NCI-H2171 treated with DMSO at 0.1 percent for 48 hours (cell line): Measurements from ENCODE around the gene SLC25A48.
A peak's percentile ranks its signal among the peaks of the same experiment; 100 is the strongest.

ENCODE experiments used
- DNase-seq: peaks from one replicate; lab custom pipeline; 2025; lab: John Stamatoyannopoulos, UW

The SLC25A48 gene, protein sequence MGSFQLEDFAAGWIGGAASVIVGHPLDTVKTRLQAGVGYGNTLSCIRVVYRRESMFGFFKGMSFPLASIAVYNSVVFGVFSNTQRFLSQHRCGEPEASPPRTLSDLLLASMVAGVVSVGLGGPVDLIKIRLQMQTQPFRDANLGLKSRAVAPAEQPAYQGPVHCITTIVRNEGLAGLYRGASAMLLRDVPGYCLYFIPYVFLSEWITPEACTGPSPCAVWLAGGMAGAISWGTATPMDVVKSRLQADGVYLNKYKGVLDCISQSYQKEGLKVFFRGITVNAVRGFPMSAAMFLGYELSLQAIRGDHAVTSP

DNA sequence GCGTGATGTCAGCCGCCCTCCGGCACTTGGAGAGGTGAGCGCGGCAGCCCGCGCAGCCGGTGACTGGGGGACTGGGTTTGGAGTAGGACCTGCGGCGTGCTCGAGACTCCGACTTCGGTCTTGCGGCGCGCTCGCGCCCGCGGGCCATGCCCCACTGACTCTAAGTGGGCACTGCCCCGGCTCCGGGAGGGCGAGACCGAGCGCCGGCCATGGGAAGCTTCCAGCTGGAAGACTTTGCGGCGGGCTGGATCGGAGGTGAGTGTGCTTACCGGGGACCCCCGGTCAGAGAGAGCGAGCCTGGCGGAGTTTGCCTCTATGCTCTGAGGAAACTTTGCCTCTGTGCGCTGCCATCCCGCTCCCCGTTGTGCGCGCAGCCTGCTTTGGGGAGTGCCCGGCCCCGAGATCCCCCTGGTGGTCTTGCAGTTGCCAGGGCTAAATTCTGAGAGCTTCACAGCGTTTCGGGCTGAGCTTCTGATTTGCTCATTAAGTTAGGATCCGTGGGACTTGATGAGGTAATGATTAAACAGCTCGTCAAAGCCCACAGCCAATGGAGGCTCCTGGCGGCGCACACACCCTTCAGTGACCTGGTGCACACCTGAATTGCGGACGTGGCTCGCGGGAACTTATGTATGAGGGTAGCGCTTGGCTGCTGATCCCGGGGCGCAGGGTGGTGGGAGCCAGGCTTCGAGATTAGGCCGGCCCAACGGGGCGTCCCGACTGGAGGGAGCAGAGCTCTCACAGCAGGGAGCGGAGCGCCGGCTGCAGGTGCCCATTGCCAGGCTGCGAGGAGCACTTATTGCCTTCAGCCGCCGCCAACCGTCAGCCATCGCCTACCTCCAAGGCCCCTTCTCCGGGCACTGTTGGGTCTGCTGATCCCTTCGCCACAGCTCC, at the start of gene SLC25A48:
TSS of gene SLC25A48 (plus strand) at position 25 of the 891 bp plus-strand sequence. CDS start at position 210, 185 bp downstream.
- DNase-seq, result peak; percentile 68

DNA sequence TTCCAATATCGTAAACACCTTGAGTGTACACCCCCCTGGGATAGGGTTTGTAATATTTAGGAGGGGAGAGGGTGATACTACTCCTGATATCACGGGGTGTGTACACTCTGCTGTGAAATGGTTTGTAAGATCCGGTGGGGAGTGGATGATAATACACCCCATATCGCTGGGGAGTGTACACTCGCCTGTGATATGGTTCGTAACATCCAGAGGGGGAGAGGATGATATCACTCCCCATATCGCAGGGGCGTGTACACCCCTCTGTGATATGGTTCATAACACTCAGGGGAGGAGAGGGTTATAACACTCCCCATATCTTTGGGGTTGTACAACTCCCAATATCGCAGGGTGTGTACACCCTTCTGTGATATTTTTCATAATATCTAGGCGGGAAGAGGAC, 33.8 kb upstream of the SLC25A48 start:
- DNase-seq, result no peak

DNA sequence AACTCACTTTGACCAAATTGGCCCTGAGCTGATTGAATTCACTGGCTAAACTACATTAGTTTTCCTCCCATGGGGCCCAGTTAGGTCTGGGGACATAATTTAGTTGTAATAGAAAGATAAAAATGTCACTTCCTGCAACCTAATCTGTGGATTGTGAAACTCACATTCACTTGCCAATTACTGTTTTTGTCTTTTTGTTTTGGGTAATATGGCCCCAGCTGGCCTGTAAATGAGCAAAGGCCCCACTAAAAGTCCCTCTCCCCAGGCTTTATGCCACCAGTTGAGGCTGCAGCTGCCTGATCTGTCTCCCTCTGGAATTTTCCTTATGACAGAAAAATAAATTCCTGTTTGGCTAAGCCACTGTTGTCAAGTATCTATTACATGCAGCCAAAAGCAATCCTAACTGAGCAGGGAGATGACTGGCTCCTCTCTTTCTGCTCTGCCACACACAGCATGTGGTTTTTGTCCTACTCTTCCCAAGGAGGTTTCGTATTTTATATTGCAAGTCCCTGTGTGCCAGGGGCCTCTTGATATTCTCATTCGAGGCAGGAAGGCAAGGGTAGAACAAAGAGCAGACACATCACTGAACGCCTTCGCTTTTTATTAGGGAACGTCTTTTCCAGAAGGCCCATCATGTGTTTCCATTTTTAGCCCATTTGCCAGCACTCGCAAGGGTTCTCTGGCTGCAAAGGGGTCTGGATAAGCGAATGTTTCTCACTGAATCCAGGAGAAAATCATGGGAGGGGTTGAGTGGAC, 24.1 kb upstream of the SLC25A48 start:
- DNase-seq, result no peak

DNA sequence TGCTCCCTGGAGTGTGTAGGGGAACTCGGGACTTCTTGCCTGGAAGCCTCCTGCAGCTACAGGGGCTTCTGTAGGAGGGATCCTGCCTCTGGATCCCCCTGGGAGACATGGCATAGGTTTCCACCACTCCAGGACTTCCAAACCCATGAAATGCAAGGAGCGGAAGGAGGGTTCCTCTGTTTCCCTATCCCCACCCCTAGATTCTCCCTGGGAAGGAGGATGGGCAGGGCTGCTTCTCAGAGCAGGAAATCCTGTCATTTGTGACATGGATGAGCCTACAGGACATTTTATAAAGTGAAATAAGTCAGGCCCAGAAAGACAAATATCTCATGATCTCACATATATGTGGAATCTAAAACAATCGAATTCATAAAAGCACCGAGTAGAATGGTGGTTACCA, 23.5 kb upstream of the SLC25A48 start:
- no peak for DNase-seq

DNA sequence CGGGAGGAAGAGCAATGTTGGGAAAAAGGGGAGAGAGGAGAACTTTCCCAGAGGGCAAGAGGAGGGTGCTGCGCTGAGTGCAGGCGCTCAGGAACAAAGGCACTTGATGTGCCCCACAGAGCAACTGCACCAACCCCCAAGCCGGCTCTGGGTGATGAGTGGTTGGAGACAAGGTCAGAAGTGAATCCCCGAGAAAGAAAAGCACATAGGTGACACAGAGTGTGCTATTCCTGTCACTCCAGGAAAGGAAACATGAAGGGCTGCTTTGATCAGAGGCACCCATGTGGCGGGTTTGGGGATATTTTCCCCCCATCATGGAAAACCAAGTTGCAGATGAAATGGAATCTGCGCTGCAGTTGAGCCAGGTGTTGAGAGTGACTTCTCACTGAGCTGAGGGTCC, 20.7 kb upstream of the SLC25A48 start:
- no peak for DNase-seq

DNA sequence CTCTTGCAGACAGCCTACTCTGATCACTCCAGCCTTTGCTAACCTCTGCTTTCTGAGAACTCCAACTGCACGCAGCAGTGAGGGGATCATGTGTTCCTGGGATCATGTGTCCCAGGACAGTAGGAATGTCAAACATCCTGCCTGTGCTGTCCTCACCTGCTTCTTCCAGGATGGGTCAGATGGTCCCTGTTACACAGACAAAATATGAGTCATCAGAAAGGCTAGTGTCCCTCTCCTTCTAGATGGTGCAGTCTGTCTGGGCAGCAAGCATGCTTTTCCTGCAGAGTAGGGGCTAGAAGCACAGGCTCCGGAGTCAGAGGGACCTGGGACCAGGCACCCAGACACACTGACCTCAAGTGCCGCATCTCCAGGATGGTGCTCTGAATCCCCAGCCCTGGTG, 20.1 kb upstream of the SLC25A48 start:
- no peak for DNase-seq

DNA sequence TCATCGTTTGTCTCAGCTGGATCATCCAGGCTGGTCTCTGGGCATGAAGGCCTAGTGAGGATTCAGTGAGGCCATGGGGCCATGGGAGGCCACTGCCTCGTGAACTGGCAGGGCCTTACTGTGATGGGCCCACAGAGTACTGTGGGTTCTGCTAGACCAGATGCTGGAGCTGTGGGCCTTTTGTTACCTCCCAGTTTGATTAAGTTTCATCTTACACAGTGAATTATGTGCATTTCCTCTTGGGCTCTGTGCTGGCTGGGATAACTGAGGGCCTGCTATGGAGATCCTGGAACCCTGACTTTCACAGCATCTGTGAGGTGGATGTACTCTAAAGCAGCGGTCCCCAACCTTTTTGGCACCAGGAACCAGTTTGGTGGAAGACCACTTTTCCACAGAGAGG, 19.7 kb upstream of the SLC25A48 start:
- no peak for DNase-seq

DNA sequence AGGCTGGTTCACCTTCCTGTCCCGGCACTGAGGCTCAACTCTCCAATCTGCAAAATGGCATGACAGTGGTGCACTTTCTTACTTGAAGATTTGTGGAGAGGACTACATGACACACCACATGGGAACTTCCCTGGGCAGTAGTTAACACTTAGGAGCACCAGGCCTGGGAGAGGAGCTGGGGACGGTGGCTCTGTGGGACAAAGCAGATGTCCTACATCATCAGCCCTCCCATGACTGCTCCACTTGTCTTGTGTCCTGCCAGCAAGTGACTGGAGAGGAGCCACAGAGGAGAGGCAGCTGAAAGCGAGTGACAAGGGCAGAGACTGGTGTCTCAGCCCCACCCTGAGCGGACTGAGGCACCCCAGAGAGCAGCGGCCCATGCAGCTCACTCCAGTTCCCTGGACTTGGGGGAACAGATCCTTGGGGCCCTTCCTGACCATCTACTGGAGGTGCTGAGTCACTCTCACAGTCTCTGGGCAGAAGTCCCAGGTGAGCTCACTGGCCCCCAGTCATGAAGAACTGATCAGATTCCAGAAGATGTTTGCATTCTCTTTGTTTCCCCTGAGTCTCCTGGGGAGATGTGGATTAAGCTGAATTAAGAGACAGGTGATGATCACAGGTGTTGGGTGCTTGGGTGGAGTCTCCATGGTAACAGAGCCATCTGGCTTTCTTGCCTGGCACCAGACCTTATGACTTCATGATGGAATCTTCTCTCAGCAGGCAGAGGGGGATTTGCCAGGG, 13.2 kb upstream of the SLC25A48 start:
- DNase-seq, result peak; percentile 93

DNA sequence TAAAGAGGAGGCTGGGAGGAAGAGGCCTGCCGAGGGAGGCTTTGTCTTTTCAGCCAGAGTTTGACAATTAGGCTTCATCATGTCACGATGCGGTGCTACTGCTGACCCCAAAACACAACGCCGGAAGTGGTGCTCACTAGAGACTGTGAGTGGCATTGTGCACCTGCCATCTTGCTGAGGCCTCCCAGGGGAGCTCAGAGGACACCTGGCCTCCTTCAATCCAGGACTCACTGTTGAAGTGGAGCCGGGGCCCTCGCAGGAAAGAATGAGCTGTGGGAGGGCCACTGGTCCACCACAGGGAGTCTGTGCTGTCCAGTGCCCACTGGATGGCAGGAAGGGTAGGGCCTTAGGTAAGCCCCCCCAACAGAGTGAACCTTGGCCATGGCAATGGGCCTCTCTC, 12.7 kb upstream of the SLC25A48 start:
- no peak for DNase-seq

DNA sequence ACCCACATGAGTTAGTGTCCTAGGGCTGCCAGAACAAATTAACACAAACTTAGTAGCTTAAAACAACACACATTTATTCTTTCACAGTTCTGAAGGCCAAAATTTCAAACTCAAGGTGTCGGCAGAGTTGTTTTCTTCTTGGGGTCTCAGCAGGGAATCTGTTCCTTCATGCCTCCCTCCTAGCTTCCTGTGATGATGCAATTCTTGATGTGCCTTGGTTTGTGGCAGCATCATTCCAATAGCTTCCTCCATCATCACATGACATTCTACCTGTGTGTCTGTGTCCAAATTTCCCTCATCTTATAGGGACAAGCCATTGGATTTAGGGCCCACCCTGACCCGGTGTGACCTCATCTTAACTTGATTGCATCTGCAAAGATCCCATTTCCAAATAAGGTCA, 12.2 kb upstream of the SLC25A48 start:
- DNase-seq, result no peak

DNA sequence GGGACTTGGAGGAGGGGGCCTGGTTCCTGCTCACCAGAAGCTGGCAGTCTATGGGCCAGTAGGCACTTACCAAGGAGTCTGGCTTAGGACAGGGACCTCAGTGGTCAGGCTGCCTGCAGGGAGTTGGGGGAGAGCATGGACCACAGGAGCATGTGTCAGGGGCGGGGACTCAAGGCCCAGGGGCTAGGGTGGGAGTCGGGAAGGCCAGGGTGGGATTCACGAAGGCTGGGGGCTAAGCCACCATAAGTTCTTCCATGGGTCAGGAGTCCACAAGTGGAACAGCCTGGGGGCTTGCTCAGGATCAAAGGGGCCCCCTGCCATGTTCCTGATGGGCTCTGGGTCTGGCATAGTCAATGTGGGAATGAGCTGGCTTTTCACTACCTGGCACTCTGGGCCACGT, 11.5 kb upstream of the SLC25A48 start:
- DNase-seq, result no peak

DNA sequence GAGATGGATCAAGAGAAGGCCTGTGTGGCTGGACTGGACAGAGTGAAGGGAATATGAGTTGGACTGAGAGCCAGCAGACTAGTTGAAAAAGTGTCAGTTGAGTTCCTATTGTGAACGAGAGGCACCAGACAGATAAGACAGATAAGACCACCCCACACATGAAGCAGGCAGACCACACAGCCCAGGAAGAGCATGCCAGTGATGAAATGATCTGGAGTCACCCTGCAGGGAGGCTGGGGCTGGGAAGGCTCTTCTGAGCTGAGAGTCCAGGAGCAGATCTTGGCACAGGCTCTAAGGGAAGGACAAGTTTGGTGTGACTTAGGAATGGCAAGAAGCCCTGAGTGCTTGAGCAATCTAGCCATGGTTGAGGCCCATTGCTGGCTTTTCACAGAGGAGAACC, 10.6 kb upstream of the SLC25A48 start:
- no peak for DNase-seq

DNA sequence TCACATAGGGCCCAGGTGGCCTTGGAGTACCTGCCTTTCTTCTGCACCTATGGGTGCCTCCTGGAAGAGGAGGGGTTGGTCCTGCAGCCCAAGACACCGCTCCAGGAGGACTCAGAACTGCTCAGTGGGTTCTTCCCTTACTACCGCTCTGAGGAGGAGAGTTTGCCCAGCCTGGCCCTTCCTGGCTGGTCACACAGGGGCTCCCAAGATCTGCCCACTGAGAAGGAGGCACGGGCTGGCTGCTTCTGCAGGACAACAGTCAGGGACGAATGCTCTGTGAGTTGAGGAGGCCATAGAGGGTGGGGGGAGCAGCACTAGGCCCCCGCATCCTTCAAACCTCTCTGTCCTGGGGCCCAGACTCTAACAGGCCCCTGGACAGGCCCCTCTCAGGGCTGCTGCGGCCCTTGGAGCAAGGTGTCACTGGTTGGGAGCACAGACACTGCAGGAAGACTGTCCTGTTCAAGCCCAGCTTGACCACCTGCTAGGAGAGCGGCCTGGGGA, 9.9 kb upstream of the SLC25A48 start:
- DNase-seq, result no peak

DNA sequence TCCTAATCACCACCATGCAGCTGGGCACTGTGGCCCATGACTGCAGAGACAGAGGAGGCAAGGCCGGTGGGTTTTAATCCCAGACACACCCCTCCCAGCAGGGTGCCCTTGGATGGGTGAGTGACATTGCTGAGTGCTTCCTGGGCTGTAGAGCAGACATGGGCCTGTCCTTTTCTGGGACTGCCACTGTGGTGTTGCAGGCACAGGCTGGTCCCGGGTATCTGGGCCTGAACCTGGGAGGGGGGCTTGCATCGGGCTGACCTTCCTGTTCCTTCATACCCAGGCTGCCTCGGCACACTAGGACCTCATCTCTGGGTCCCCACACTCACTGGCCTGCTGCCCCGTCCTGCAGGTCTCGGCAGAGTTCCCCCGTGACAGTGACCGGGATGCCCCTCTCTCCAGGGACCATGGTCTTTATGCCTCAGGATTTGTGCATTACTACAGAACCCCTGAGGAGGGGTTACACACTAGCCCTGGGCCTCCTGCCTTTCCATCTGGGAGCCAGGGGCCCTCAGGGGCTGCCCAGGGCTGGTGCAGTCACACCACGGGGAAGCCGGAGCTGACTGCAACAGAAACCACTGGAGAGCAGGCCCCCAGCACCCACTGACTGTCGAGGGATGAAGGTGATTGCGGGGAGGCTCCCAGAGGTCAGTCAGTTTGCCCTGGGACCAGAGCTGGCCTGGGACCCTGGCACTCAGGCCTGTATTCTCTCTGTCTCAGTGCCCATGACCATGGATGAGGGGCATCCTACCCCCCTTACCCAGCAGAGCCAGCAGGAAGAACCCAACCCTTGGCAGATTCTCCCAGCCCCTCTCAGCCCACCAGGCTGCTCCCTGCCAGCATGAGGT, 8.9 kb upstream of the SLC25A48 start:
- DNase-seq, result no peak

DNA sequence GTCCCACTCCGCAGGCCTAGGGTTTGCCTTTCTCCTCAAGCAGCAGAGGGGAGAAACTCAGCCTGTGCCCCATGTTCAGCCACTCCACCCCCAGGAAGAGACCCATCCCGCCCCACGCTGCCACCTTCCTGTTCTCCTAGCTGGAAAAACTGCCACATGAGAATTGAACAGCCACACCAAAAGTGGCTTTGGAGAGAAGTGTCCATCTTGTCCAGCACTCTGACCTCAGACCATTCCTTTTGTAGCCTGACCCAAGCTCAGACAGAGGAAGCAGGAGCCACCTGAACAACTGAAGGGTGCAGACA, 8.3 kb upstream of the SLC25A48 start:
- DNase-seq, result no peak

DNA sequence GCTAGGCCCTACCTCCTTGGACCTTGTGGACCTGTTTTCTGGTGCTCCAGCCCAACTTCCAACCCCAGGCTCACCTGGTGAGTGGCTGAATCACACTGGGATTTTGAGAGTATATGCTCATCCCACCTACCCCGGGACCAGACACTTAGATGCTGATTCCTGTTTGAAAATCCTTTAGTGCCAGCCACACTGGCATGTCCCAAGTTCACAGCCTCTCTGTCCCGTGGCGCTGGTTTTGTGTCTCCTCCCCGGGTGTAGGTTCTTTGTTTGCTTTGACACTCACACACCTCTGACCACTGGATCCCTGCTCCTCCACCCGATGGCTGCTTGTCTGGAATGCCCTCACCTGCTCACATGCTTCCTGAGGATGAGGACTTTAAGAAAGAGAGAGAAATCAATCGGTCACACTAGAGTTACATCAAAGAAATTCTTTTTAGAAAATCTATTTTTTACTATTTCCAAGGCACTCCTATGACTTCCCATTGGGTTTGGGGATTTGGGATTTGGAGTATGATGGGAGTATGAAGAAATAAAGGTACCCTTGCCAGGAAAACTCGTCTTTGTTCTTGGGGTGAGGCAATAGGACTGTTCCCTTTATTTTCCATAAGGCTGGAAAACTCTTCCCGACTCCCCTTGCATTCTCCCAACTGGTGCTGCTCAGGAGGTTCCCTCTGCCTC, 7.3 kb upstream of the SLC25A48 start:
- DNase-seq, result no peak

DNA sequence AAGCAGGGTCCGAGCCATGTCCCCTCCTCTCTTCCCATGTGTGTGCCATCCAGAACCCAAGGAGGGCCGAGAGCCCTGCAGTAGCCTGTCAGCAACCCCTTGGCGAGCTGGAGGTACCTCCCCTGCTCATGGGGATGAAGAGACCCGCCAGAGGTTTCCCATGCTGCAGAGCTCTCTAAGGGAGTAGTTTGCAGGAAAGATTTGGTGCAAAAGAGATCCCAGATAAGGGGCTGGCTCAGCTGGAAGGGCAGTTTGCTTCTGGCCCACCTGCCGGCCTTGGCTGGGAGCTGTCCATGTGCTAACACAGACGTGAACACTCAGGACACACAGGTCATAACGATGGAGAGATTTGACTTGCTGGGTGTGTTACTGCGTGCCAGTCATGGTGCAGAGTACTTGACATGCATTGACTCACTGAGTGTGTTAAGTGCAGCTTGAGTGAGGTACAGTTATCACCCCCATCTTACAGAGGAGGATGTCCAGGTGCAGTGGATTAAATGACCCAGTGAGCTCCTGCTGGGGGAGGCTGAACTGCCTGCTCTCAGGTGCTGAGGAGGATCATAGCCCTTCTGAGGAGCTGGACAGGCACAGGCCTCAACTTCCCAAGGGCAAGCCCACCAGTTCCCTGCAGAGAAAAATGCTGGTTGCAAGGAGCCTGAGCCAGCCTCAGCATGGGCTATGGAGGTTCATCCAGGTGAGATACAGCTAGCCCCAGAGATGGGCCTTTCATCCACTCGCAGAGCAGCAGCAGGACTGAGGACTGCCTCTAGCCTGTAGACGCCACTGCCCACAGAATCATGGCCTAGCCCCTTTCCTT, 6.3 kb upstream of the SLC25A48 start:
- no peak for DNase-seq

DNA sequence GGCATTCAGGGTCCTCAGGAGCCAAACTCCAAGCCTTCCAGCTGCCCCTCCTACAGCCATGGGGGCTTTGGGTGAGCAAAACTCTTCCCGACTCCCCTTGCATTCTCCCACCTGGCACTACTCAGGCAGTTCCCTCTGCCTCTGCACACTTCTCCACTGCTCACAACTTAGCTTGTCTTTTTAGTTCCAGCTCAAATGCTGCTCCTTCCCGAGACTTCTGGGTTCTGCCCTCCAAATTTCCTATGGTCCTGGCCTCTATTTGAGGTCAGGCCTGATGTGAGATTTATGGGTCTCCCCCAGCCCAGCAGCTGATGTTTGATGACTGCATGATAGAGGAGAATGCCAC, 5.7 kb upstream of the SLC25A48 start:
- DNase-seq, result no peak

DNA sequence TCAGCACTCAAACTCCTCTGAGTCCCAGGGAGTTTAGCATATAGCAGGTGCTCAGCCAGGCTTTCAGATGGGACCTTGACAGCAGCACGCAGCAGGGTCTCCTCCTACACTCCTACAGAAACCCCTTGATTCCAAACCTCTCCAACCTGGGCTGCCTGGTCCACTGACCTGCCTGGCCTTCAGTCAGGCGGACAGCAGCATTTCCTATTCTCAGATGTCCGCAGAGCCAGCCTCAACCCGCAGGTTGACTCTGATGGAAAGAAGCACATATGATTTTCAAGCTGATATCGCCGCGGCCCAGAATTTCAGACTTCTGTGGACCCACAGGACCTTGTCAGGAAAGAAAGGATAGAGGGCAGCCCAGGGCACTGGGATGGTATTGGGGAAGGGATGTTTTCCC, 5.3 kb upstream of the SLC25A48 start:
- DNase-seq, result no peak
